ENCODE results near the gene KIF2C.
"Not testable (repeated sequence)": the region's sequence is repeated elsewhere in the genome, so short reads cannot be mapped to it uniquely, and the experiment has no call there.

Gene KIF2C

DNA sequence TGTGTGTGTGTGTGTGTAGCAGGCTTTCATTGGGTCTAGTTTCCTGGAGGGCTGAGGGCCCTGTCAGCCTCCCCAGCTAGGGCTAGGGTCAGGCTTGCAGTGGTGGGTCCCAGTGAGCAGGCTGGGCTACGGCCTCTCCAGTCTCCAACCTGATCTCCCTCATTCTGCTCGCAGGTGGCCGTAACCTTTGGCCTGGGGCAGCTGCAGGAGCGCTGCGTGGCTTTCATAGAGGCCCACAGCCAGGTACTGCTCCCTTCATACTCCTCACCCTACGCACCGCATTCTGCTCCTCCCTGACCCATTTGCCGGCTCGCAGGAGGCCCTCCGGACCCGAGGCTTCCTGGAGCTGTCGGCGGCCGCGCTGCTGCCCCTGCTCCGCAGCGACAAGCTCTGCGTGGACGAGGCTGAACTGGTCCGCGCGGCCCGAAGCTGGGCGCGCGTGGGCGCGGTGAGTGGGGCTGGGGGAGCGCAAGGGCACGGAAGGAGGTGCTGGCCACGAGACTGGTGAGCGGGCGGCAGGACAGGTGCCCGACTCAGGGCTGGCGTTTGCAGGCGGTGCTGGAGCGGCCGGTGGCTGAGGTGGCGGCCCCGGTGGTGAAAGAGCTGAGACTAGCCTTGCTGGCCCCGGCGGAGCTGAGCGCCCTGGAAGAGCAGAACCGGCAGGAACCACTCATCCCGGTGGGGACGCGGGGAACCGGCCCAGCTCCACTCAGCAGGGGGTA is 73.3 kb downstream of the KIF2C start:
- ChIA-PET CTCF (no interaction called here), POLR2A (interaction anchor here (0.9 to 2.9 kb wide), 2 partner anchors 13 to 38 kb away, joined by 4 to 7 read pairs; partner anchors contain the start of gene PLK3)
- DNase-seq (ENCODE audit: extremely low spot score): no peak
- TF ChIP-seq LEF1 (IDR thresholded peaks at IDR 0.05; ENCODE audit: borderline replicate concordance) (no peak), FOXM1 (IDR thresholded peaks at IDR 0.05; ENCODE audit: borderline replicate concordance) (no peak), FOXK2 (IDR thresholded peaks at IDR 0.05) (no peak), SUZ12 (IDR thresholded peaks at IDR 0.05) (no peak), ZNF384 (IDR thresholded peaks at IDR 0.05) (no peak), L3MBTL2 (conservative IDR thresholded peaks at IDR 0.05) (no peak), HDGF (IDR thresholded peaks at IDR 0.05; ENCODE audit: borderline replicate concordance) (no peak), ARNT (IDR thresholded peaks at IDR 0.05) (no peak), FOXA1 (IDR thresholded peaks at IDR 0.05) (no peak), SP1 (IDR thresholded peaks at IDR 0.05) (no peak), NFRKB (IDR thresholded peaks at IDR 0.05) (no peak), BHLHE40 (IDR thresholded peaks at IDR 0.05; ENCODE audit: borderline replicate concordance) (no peak), TARDBP (IDR thresholded peaks at IDR 0.05) (no peak), CTBP1 (IDR thresholded peaks at IDR 0.05; ENCODE audit: borderline replicate concordance) (no peak)
- TF ChIP-seq, protein P1, sequence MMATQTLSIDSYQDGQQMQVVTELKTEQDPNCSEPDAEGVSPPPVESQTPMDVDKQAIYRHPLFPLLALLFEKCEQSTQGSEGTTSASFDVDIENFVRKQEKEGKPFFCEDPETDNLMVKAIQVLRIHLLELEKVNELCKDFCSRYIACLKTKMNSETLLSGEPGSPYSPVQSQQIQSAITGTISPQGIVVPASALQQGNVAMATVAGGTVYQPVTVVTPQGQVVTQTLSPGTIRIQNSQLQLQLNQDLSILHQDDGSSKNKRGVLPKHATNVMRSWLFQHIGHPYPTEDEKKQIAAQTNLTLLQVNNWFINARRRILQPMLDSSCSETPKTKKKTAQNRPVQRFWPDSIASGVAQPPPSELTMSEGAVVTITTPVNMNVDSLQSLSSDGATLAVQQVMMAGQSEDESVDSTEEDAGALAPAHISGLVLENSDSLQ (IDR thresholded peaks at IDR 0.05): no peak

DNA sequence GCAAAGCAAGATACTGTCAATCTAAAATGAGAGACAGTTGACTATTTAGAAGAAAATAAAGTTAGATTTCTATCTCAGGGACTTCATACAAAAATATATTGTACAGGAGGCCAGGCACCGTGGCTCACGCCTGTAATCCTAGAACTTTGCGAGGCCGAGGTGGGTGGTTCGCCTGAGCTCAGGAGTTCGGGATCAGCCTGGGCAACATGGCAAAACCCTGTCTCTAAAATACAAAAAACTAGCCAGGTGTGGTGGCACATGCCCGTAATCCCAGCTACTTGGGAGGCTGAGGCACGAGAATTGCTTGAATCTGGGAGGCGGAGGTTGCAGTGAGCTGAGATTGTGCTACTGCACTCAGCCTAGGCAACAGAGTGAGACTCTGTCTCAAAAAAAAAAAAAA is 76.3 kb downstream of the KIF2C start:
- DNase-seq (ENCODE audit: extremely low spot score); CTCF ChIA-PET: not testable (repeated sequence)
- POLR2A ChIA-PET: interaction anchor here (0.9 to 1.2 kb wide), 2 partner anchors 16 to 40 kb away, joined by 3 read pairs; partner anchors contain the start of genes PLK3 and RPS8

DNA sequence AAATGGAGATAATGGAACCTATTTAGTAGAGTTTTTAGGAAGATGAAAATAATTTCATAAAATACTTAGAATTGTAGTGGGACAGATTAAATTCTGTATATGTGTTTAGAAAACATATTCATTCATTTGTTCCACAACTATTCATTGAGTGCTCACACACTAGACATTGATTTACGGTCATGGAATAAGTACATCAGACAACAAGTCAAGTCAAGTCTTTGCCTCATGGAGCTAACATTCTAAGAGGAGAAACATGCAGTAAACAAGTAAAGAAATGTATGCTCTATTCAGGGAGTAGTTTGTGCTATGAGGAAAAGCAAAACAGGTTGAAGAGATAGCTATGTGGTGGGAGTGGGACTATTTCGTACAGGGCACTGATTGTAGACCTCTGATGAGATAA is 77.7 kb downstream of the KIF2C start:
- TF ChIP-seq L3MBTL2 (conservative IDR thresholded peaks at IDR 0.05): no peak
- TF ChIP-seq NFRKB (IDR thresholded peaks at IDR 0.05): no peak
- no peak for TF ChIP-seq FOXA1 (IDR thresholded peaks at IDR 0.05)
- TF ChIP-seq, protein P1 (IDR thresholded peaks at IDR 0.05): no peak
- TF ChIP-seq SP1 (IDR thresholded peaks at IDR 0.05): no peak
- no peak for TF ChIP-seq TARDBP (IDR thresholded peaks at IDR 0.05)
- TF ChIP-seq HDGF (IDR thresholded peaks at IDR 0.05; ENCODE audit: borderline replicate concordance): no peak
- no peak for TF ChIP-seq CTBP1 (IDR thresholded peaks at IDR 0.05; ENCODE audit: borderline replicate concordance)
- TF ChIP-seq ELF4 (IDR thresholded peaks at IDR 0.05): no peak
- no peak for TF ChIP-seq SUZ12 (IDR thresholded peaks at IDR 0.05)
- DNase-seq (ENCODE audit: extremely low spot score): no peak
- POLR2A ChIA-PET: interaction anchor here (1.6 to 6.8 kb wide), 3 partner anchors 9 to 96 kb away, joined by 8 to 137 read pairs (median 60); partner anchors contain the start of genes BTBD19, DYNLT4 and PLK3

More for the DNA sequence above, 77.7 kb downstream of the KIF2C start:
- CTCF ChIA-PET: no interaction called here

Data from HEK293T (cell line).